ENCODE data around the gene P4HA3.

DNA sequence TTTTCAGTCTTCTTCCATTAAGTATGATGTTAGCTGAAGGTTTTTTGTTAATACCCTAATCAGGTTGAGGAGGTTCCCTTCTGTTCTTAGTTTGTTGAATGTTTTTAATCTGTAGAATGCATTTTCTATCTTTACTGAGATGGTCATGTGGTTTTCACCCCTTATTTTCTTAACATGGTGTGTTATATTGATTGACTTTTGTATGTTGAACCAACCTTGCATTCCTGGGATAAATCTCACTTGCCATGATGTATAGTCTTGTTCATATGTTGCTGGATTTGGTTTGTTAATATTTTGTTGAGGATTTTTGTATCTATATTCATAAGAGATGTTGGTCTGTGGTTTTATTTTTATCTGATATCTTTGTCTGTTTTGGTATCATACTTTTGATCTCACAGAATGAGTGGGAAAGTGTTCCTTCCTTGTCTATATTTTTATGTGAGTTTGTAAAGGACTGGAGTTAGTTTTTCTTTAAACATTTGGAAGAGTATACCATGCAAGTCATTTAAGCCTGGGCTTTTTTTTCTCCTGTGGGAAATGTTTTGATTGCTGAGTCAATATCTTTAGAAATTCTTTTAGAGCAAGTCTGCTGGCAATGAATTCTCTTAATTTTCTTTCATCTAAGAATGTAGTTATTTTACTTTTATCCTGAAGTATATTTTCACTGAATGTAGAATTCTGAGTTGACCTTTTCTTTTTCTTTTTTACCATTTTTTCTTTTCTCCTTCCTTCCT, 5.5 kb upstream of the P4HA3 start:
- TF ChIP-seq, protein P1, sequence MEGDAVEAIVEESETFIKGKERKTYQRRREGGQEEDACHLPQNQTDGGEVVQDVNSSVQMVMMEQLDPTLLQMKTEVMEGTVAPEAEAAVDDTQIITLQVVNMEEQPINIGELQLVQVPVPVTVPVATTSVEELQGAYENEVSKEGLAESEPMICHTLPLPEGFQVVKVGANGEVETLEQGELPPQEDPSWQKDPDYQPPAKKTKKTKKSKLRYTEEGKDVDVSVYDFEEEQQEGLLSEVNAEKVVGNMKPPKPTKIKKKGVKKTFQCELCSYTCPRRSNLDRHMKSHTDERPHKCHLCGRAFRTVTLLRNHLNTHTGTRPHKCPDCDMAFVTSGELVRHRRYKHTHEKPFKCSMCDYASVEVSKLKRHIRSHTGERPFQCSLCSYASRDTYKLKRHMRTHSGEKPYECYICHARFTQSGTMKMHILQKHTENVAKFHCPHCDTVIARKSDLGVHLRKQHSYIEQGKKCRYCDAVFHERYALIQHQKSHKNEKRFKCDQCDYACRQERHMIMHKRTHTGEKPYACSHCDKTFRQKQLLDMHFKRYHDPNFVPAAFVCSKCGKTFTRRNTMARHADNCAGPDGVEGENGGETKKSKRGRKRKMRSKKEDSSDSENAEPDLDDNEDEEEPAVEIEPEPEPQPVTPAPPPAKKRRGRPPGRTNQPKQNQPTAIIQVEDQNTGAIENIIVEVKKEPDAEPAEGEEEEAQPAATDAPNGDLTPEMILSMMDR (conservative IDR thresholded peaks at IDR 0.05; ENCODE audit: low read depth, low read length) = no peak
- TF ChIP-seq EZH2phosphoT487 (IDR thresholded peaks at IDR 0.05; ENCODE audit: borderline replicate concordance, low read length) (no peak), EZH2 (IDR thresholded peaks at IDR 0.05; ENCODE audit: low read length, unreplicated experiment) (no peak)

All from PC-3 (cell line).